Erythroblast (primary cell): Measurements from ENCODE around the gene NCL.

Source experiments
- GATA1 ChIP-seq: IDR thresholded peaks from 2 replicates; pipeline ENCODE4 v1.6.1; 2011; ENCODE audit warnings: low read depth, mild to moderate bottlenecking, control low read depth, low read length, moderate library complexity
- POLR2A ChIP-seq: IDR thresholded peaks from 2 replicates; pipeline ENCODE4 v1.6.1; 2011; ENCODE audit warnings: mild to moderate bottlenecking, low read length

DNA sequence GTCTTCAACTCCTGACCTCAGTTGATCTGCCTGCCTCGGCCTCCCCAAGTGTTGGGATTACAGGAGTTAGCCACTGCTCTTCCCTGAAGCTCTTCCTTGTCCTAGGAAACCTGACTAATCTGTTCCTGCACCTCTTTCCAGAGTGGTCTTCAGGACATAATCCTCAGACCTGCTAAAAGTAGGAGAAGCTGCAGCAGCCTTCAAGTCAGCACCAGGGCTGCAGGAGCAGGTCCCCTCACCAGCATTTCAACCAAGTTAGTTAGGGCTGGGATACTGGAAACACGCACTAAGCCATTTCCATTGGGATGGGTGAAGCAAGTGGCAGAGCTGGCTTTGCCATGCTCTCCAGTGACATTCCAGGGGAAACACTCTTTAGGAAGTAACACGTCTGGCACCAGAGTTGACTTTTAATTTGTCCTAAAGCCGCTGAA is 9.9 kb downstream of the NCL start:
- TF ChIP-seq POLR2A: no peak
- TF ChIP-seq GATA1: no peak
